ENCODE results near the gene CHCHD4.

CHCHD4 gene

GRCh38 chr3:14063152-14063551, 61.5 kb downstream of the CHCHD4 start:
- H3K9me3 ChIP-seq (ENCODE audit: insufficient read depth, low read length, severe bottlenecking) = no peaks in the 10 kb centered on the region
- H3K27me3 ChIP-seq (ENCODE audit: insufficient read depth, low read length, poor library complexity) = no peaks in the 10 kb centered on the region
- no peak overlapping the region for H3K4me3 ChIP-seq (ENCODE audit: low read depth in 1 of 2, low read length in 2 of 2)
- no peak overlapping the region for H3K4me2 ChIP-seq (ENCODE audit: insufficient read depth, low read length)
- no peak overlapping the region for H3K27ac ChIP-seq (ENCODE audit: low read length)
- DNase-seq = no peak
- no peak overlapping the region for H3K9ac ChIP-seq (ENCODE audit: low read depth, low read length)
- no peak overlapping the region for H2AFZ ChIP-seq (ENCODE audit: low read depth, low read length)
- H3K36me3 ChIP-seq (ENCODE audit: insufficient read depth, low read length) = no peaks in the 10 kb centered on the region
- no peaks in the 10 kb centered on the region for H3K4me1 ChIP-seq (ENCODE audit: insufficient read depth, low read length)
- no peaks in the 10 kb centered on the region for H4K20me1 ChIP-seq (ENCODE audit: insufficient read depth, low read length)
- no peak for ATAC-seq (ENCODE audit: insufficient read depth, low read depth)
- TF ChIP-seq CTCF (IDR thresholded peaks at IDR 0.05; ENCODE audit: borderline replicate concordance, extremely low read depth, low read length, poor library complexity, severe bottlenecking) = no peak
- no peak for TF ChIP-seq EZH2 (IDR thresholded peaks at IDR 0.05; ENCODE audit: borderline replicate concordance, low read depth, low read length, severe bottlenecking)
- no peaks in the 10 kb centered on the region for H3K79me2 ChIP-seq (ENCODE audit: insufficient read depth, low read length)

All from DND-41 (cell line).